Uterus (tissue), 4 donors: ENCODE data around the gene APOF. TPM values are rescaled to one million over a fixed set of nuclear protein-coding genes. Genes with fewer than 3 reads are reported as not detected.

ENCODE experiments used
- DNase-seq, 2 donors: peaks; one replicate each; pipeline ENCODE4 v3.0.0-alpha.2; 2019 to 2020
- H3K27ac ChIP-seq, 2 donors: fragments of 200-600 bp; sonication (generic); 1 replicate in 1 of 2; 2 replicates in 1 of 2; pipeline ENCODE4 v1.5.1; 2016 to 2018
- H3K27me3 ChIP-seq, 2 donors: fragments of 200-600 bp; sonication (generic); one replicate each; pipeline ENCODE4 v1.5.1; 2018 to 2019; ENCODE audit warnings: control low read depth in 1 of 2
- H3K36me3 ChIP-seq, 2 donors: fragments of 200-600 bp; sonication (generic); one replicate each; pipeline ENCODE4 v1.5.1; 2019; ENCODE audit warnings: control low read depth in 1 of 2
- H3K4me1 ChIP-seq, 2 donors: fragments of 200-600 bp; sonication (generic); one replicate each; pipeline ENCODE4 v1.5.1; 2018 to 2019; ENCODE audit warnings: control low read depth in 1 of 2
- H3K4me3 ChIP-seq, 2 donors: fragments of 200-600 bp; sonication (generic); 1 replicate in 1 of 2; 2 replicates in 1 of 2; pipeline ENCODE4 v1.5.1; 2018 to 2019; ENCODE audit warnings: mild to moderate bottlenecking in 1 of 2
- H3K9me3 ChIP-seq, 2 donors: fragments of 200-600 bp; sonication (generic); one replicate each; pipeline ENCODE4 v1.5.1; 2019; ENCODE audit warnings: control low read depth in 1 of 2
- POLR2A ChIP-seq, 2 donors: fragments of 450-650 bp; IDR thresholded peaks; one replicate each; pipeline ENCODE4 v1.6.1; 2016; ENCODE audit warnings: antibody characterized with exemption in 2 of 2, mild to moderate bottlenecking in 1 of 2, moderate library complexity in 1 of 2
- intact Hi-C: fragments of 100-400 bp; cut with DNase I; formaldehyde crosslinking; loops from one replicate; pipeline ENCODE4 v1.15.1; 2023; ENCODE audit warnings: low total_unique reads
- total RNA-seq, 4 donors: library from RNA; depleted of rRNA in 3 of 4; stranded (reverse); fragments of >200 nt in 3 of 4; gene quantifications; one replicate each; pipeline versions ENCODE4 v1.1.0 to v1.2.4, GENCODE V29; 2014 to 2023
- TF ChIP-seq, protein P1 (sequence below), 4 experiments: fragments of 200-600 bp in 2 of 4; fragments of 450-650 bp in 2 of 4; sonication (generic) in 2 of 4; IDR thresholded peaks; one replicate each; pipeline ENCODE4 v1.5.1; 2016 to 2019; ENCODE audit warnings: antibody characterized with exemption in 4 of 4, mild to moderate bottlenecking in 2 of 4, moderate library complexity in 1 of 4
- donor health status: DM: yes; HTN: yes; CAD: no.

Gene APOF
- total RNA-seq, 4 donors from 2014 or later = not detected

DNA sequence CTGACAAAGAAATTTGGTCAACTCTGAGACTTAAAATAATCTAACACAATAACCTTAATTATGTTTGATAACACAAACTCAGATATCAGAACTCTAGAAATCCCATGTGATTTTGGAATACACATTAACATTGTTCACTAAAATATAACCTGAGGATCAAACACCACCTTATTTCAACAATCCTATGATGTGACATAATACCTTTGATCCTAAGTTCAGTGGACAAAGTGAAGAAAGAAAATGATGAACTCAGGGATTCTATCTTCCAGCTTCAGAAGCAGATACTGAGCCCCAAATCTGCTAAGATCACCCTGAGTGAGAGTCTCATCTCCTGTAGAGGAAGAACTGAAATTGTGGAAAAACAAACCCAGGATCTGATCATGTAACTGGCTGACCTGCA, 35.7 kb upstream of the APOF start:
- Histone ChIP-seq H3K4me1 (no peaks in the 10 kb centered on the region), H3K27me3 (no peaks in the 10 kb centered on the region), H3K9me3 (no peaks in the 10 kb centered on the region), H3K36me3 (no peaks in the 10 kb centered on the region), H3K27ac (no peak overlapping the region), H3K4me3 (no peak overlapping the region)
- intact Hi-C loops = loop anchor here (2.0 kb wide), 1 partner anchor 24 kb away; no protein-coding TSS in a partner anchor
- DNase-seq = no peak
- TF ChIP-seq, protein P1, sequence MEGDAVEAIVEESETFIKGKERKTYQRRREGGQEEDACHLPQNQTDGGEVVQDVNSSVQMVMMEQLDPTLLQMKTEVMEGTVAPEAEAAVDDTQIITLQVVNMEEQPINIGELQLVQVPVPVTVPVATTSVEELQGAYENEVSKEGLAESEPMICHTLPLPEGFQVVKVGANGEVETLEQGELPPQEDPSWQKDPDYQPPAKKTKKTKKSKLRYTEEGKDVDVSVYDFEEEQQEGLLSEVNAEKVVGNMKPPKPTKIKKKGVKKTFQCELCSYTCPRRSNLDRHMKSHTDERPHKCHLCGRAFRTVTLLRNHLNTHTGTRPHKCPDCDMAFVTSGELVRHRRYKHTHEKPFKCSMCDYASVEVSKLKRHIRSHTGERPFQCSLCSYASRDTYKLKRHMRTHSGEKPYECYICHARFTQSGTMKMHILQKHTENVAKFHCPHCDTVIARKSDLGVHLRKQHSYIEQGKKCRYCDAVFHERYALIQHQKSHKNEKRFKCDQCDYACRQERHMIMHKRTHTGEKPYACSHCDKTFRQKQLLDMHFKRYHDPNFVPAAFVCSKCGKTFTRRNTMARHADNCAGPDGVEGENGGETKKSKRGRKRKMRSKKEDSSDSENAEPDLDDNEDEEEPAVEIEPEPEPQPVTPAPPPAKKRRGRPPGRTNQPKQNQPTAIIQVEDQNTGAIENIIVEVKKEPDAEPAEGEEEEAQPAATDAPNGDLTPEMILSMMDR (IDR thresholded peaks at IDR 0.05) = no peak
- TF ChIP-seq POLR2A (IDR thresholded peaks at IDR 0.05) = no peak

DNA sequence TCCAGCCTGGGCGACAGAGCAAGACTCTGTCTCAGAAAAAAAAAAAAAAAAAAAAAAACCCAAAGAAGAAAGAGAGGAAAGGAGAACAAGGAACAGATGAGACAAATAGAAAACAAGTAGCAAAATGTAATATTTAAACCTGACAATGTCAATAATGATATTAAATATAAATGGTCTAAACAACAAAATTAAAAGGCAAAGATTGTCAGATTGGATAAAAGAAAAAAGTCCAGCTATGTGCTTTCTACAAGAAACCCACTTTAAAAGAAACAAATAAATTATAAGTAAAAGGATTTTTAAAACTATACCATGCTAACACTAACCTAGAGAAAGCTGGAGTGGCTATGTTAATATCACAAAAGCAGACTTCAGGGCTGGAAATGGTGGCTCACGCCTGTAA, 29.7 kb upstream of the APOF start:
- Histone ChIP-seq H3K4me3 (no peak overlapping the region), H3K4me1 (no peaks in the 10 kb centered on the region), H3K27ac (no peak overlapping the region), H3K36me3 (no peaks in the 10 kb centered on the region), H3K9me3 (no peaks in the 10 kb centered on the region), H3K27me3 (no peaks in the 10 kb centered on the region)
- intact Hi-C loops = no loop called here
- TF ChIP-seq, protein P1 (IDR thresholded peaks at IDR 0.05) = no peak
- TF ChIP-seq POLR2A (IDR thresholded peaks at IDR 0.05) = no peak
- no peak for DNase-seq

DNA sequence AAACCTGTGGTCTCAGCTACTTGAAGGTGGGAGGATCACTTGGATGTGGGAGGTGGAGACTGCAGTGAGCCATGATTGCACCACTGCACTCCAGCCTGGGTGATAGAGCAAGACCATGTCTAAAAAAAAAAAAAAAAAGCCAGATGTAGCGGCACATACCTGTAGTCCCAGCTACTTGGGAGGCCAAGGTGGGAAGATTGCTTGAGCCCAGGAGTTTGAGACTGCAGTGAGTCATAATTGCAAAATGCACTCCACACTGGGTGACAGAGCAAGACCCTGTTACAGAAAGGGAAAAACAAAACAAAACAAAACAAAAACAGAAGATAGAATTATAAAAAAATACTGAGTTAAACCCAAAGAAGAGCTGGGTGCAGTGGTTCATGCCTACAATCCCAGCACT, 29.1 kb upstream of the APOF start:
- no peaks in the 10 kb centered on the region for H3K27me3 ChIP-seq
- DNase-seq = no peak
- no peaks in the 10 kb centered on the region for H3K4me1 ChIP-seq
- no peak overlapping the region for H3K4me3 ChIP-seq
- intact Hi-C loops = no loop called here
- H3K27ac ChIP-seq = no peak overlapping the region
- no peaks in the 10 kb centered on the region for H3K36me3 ChIP-seq
- no peak for TF ChIP-seq POLR2A (IDR thresholded peaks at IDR 0.05)
- TF ChIP-seq, protein P1 (IDR thresholded peaks at IDR 0.05) = no peak
- no peaks in the 10 kb centered on the region for H3K9me3 ChIP-seq

DNA sequence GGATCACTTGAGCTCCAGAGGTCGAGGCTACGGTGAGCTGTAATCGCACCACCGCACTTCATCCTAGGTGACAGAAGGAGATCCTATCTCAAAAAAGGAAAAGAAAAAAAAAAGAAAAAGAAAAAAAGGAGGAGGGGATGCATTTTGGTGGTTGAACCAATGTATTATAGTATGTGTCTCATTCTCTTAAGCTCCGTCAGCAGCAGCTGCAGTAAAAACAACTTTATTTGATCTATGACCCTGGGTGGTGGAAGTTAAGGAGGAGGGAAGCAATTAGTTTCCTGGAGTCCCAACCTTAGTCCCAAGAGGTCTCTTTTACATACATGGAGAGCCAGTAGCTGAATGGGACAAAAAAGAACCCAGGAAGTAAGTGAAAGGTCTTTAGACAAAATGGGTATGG, 26.8 kb upstream of the APOF start:
- no peak for DNase-seq
- no peaks in the 10 kb centered on the region for H3K4me1 ChIP-seq
- intact Hi-C loops = no loop called here
- H3K4me3 ChIP-seq = no peak overlapping the region
- no peaks in the 10 kb centered on the region for H3K36me3 ChIP-seq
- TF ChIP-seq, protein P1 (IDR thresholded peaks at IDR 0.05) = no peak
- no peak for TF ChIP-seq POLR2A (IDR thresholded peaks at IDR 0.05)
- H3K27me3 ChIP-seq = no peaks in the 10 kb centered on the region
- H3K27ac ChIP-seq = no peak overlapping the region
- no peaks in the 10 kb centered on the region for H3K9me3 ChIP-seq

DNA sequence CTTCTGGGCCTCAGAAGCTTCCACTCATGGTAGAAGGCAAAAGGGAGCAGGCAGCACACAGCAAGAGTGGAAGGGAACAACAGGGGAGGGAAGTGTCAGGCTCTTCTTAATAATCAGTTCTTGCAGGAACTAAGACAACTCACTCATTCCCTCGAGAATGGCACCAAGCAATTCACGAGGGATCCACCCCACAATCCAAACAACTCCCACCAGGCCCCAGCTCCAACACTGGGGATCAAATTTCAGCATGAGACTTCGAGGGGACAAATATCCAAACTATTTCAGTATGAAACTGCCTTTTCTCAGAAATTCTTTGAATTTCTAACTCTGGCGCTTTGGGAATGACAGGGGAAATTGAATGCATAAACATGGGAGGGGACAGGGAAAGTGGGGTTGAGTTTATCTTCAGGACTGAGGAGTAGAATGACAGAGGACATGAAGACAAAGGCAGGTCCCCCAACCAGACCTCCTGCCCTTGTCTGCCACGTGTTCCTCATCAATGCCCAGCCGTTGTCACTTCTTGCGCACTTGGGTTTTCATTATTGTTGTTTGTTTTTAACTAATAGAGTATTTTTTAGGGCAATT, 24.6 kb upstream of the APOF start:
- no peaks in the 10 kb centered on the region for H3K27me3 ChIP-seq
- H3K4me1 ChIP-seq = no peaks in the 10 kb centered on the region
- H3K9me3 ChIP-seq = no peaks in the 10 kb centered on the region
- no peak for DNase-seq
- H3K36me3 ChIP-seq = no peaks in the 10 kb centered on the region
- H3K4me3 ChIP-seq = no peak overlapping the region
- TF ChIP-seq, protein P1 (IDR thresholded peaks at IDR 0.05) = no peak
- no peak for TF ChIP-seq POLR2A (IDR thresholded peaks at IDR 0.05)
- H3K27ac ChIP-seq = no peak overlapping the region
- intact Hi-C loops = no loop called here
